ENCODE data around the gene ASTN2. TPM values are rescaled to one million over a fixed set of nuclear protein-coding genes. Genes with fewer than 3 reads are reported as not detected.
A peak's percentile ranks its signal among the peaks of the same experiment; 100 is the strongest.

Gene ASTN2
- total and polyA plus RNA-seq, 9 of the 15 experiments (the other 6 are each of a cell fraction or from before 2014, with no cell fraction given), result 0.56 to 3.5 (median 1.9) TPM

GRCh38 chr9:116420993-116421538 lies 993.8 kb downstream of the ASTN2 start (continued):
- no peak for TF ChIP-seq POLR3A (IDR thresholded peaks at IDR 0.05; ENCODE audit: borderline replicate concordance, extremely low read depth, insufficient read depth, insufficient read length)
- no peak for TF ChIP-seq ZNF764 (CRISPR knock-in tag; IDR thresholded peaks at IDR 0.05; ENCODE audit: low read depth)
- TF ChIP-seq USF2 (CRISPR knock-in tag; IDR thresholded peaks at IDR 0.05), result no peak
- no peak for TF ChIP-seq NR4A1 (CRISPR knock-in tag; IDR thresholded peaks at IDR 0.05)
- peak; percentile 88 for TF ChIP-seq NR4A1 (tag; IDR thresholded peaks at IDR 0.05)
- TF ChIP-seq MIER1 (IDR thresholded peaks at IDR 0.05; ENCODE audit: low read depth), result no peak
- TF ChIP-seq MCM2 (IDR thresholded peaks at IDR 0.05; ENCODE audit: low read depth), result no peak
- TF ChIP-seq BRF1 (IDR thresholded peaks at IDR 0.05; ENCODE audit: borderline replicate concordance, extremely low read depth, insufficient read length), result no peak
- TF ChIP-seq ESRRA (IDR thresholded peaks at IDR 0.05; ENCODE audit: borderline replicate concordance, low read depth), result no peak
- peak in 1 of 2 experiments; percentile 26 for TF ChIP-seq AFF1 (IDR thresholded peaks at IDR 0.05; ENCODE audit: low read depth in 1 of 2, partially characterized antibody in 2 of 2)
- TF ChIP-seq RBFOX2 (IDR thresholded peaks at IDR 0.05; ENCODE audit: low read depth, low read length), result no peak
- no peak for TF ChIP-seq CCAR2 (IDR thresholded peaks at IDR 0.05; ENCODE audit: low read depth, low read length)
- TF ChIP-seq SETDB1 (IDR thresholded peaks at IDR 0.05; ENCODE audit: low read length), result no peak
- no peak for TF ChIP-seq FOXJ3 (CRISPR knock-in tag; IDR thresholded peaks at IDR 0.05)

Measured in K562 (cell line).